GM11168 (cell line): ENCODE results near the gene MED17.
"Not testable (repeated sequence)": the region's sequence is repeated elsewhere in the genome, so short reads cannot be mapped to it uniquely, and the experiment has no call there.

Experiments used
- in situ Hi-C: fragments of 300-500 bp; cut with MboI; formaldehyde crosslinking; loops from one replicate; pipeline ENCODE4 v1.12.0; 2022; ENCODE audit warnings: low sequenced_read_pairs; ENCODE audit not compliant: unreplicated experiment

Gene MED17

GRCh38 chr11:93784145-93784934 is at the start of gene MED17:
Gene MED17 (plus strand): TSS chr11:93784282. CDS start chr11:93784514, 232 bp downstream.
- in situ Hi-C loops = no loop called here

GRCh38 chr11:93734427-93735222 is 49.5 kb upstream of the MED17 start:
- in situ Hi-C loops = no loop called here

GRCh38 chr11:93735627-93736026 is 48.5 kb upstream of the MED17 start:
- in situ Hi-C loops = no loop called here

- in situ Hi-C loops = no loop called here
Observed at GRCh38 chr11:93736129-93736528, 48.0 kb upstream of the MED17 start.

GRCh38 chr11:93737904-93738612 is 46.0 kb upstream of the MED17 start:
- in situ Hi-C loops = no loop called here

- in situ Hi-C loops = no loop called here
Observed at GRCh38 chr11:93738647-93739081, 45.4 kb upstream of the MED17 start.

GRCh38 chr11:93740031-93740729 is 43.9 kb upstream of the MED17 start:
- in situ Hi-C loops = no loop called here

GRCh38 chr11:93740730-93741093 is 43.4 kb upstream of the MED17 start:
- in situ Hi-C loops = no loop called here

- in situ Hi-C loops = no loop called here
Observed at GRCh38 chr11:93741094-93741881, 42.8 kb upstream of the MED17 start, which contains the start of the genes C11orf54 and TAF1D. Gene C11orf54 (plus strand): TSS chr11:93741672. CDS start chr11:93747394, 5,722 bp downstream. Gene TAF1D (minus strand): TSS chr11:93741495. CDS start chr11:93739304, 2,191 bp downstream.

- in situ Hi-C loops = no loop called here
Observed at GRCh38 chr11:93741882-93742226, 42.2 kb upstream of the MED17 start.

- in situ Hi-C loops = no loop called here
Observed at GRCh38 chr11:93743291-93743690, 40.8 kb upstream of the MED17 start.

- in situ Hi-C loops = no loop called here
Observed at GRCh38 chr11:93744669-93745004, 39.4 kb upstream of the MED17 start.

- in situ Hi-C loops = not testable (repeated sequence)
Observed at GRCh38 chr11:93745005-93745755, 38.9 kb upstream of the MED17 start.

GRCh38 chr11:93746101-93746500 is 38.0 kb upstream of the MED17 start:
- in situ Hi-C loops = no loop called here

GRCh38 chr11:93747122-93747521 is 37.0 kb upstream of the MED17 start:
- in situ Hi-C loops = no loop called here

GRCh38 chr11:93751001-93751400 is 33.1 kb upstream of the MED17 start:
- in situ Hi-C loops = no loop called here

- in situ Hi-C loops = no loop called here
Observed at GRCh38 chr11:93753241-93753640, 30.8 kb upstream of the MED17 start.

GRCh38 chr11:93756748-93757147 is 27.3 kb upstream of the MED17 start:
- in situ Hi-C loops = no loop called here

GRCh38 chr11:93757301-93757700 is 26.8 kb upstream of the MED17 start:
- in situ Hi-C loops = no loop called here
